Kidney glomerular epithelial cell (primary cell): ENCODE measurements around the gene EGLN3.
"Not testable (repeated sequence)": the region's sequence is repeated elsewhere in the genome, so short reads cannot be mapped to it uniquely, and the experiment has no call there.

Experiments used
- DNase-seq: peaks from one replicate; lab custom pipeline; 2025; lab: John Stamatoyannopoulos, UW

EGLN3 gene

GRCh38 chr14:33950320-33951182 lies at the start of gene EGLN3:
TSS of gene EGLN3 (minus strand) at chr14:33951074. CDS start at chr14:33950752, 322 bp downstream.
- peak; percentile 52 for DNase-seq

- DNase-seq = no peak
Observed at GRCh38 chr14:34000396-34000795, 49.5 kb upstream of the EGLN3 start.

GRCh38 chr14:33999771-34000291 lies 49.0 kb upstream of the EGLN3 start:
- no peak for DNase-seq

GRCh38 chr14:33997611-33998010 lies 46.7 kb upstream of the EGLN3 start:
- DNase-seq = no peak

- no peak for DNase-seq
Observed at GRCh38 chr14:33996462-33996861, 45.6 kb upstream of the EGLN3 start.

- no peak for DNase-seq
Observed at GRCh38 chr14:33993246-33993645, 42.4 kb upstream of the EGLN3 start.

GRCh38 chr14:33992274-33993007 lies 41.6 kb upstream of the EGLN3 start:
- DNase-seq = no peak

DNA sequence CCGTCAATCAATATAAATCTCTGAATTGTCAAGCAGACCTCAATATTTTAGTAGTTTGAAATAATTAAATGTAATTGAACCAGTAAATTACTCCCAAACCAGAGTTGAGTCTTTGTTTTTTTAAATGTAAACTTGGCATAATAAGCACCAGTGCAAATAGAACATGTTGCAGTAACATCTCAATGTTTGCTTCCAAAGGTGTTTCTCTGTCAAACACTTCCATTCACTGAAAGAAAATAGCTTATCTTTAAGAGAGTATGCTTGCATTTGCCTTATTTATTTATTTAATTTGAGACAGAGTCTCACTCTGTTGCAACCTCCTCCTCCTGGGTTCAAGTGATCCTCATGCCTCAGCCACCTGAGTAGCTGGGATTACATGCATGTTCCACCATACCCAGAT lies 39.9 kb upstream of the EGLN3 start:
- no peak for DNase-seq

DNA sequence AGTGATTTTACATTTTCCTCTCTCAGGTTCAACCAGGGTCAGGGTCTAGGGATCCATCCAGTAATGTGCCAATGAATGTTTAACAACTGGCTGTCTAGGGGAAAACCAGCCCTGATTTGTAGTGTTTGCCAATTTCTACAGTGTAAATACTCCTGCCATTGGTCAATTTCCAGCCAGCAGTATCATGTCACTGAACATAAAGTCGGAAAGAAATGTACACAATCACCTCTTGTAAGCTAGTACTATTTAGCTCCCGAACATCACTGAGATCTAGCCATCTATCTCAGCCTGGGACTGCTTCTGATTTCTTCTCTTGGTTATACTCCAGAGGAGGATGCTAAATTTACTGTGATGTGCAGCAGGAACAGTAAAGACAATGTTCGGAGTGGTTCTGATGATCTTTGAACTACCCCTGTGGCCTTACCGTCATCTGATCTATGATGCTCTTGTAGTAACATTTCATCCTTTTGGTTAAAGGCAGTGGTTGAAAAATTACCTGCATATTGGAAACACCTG lies 36.7 kb upstream of the EGLN3 start:
- DNase-seq = no peak

DNA sequence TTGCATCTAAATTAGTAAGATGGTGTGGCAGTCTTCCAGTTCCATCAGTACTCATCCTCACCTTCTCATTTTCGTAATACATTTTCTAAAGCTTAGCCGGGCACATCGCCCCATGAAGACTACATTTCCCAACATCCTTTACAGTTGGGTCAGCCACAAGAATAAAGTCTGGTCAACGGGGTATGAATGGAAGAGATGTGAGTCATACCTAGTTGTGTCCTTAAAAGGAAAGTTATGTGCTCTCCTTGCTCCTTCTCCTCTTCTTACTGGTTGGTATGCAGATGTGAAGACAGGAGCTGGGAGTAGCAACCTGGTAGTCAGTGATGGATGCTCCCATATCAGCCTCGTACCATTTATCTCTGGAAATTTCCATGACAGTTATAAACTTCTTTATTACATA lies 35.9 kb upstream of the EGLN3 start:
- DNase-seq = peak; percentile 93

DNA sequence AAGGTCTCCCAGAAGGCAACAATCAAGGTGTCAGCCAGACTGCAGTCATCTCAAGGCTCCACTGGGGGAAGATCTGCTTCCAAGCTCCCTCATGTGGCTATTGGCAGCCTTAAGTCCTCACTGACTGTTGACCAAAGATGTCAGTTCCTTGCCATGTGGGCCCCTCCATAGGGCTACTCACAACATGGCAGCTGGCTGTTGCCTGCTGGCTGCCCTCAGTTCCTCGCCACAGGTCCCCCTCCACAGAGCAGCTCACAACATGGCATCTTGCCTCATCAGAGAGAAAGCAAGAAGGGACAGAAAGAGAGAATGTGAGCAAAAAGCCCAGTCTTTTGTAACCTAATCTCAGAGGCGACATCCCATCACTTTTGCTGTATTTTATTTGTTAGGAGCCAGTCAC lies 34.4 kb upstream of the EGLN3 start:
- DNase-seq = no peak

- no peak for DNase-seq
Observed at GRCh38 chr14:33979613-33980276, 28.9 kb upstream of the EGLN3 start.

- DNase-seq = no peak
Observed at GRCh38 chr14:33978892-33979612, 28.2 kb upstream of the EGLN3 start.

DNA sequence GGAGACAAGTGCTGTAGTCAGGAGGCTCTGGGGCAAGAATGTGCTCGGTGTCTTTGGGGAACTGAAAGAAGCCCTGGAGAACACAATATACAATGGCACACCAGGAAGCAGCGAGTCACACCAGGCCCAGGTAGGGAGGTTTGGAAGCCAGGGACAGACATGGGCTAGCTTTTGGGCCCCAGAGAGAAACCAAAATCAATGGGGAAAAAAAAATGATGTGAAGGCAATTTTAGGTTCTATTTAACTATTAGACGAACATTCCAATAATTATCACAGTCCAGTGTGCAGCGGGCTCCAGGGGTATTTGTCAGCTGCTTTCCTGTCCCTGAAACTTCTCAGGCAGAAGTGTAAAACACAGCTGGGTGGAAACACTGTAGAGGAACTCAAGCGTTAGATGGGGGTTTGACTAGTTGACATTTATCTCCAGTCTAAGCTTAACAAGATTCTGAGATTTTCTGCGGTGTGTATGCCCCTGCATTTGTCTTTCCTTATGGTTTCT lies 21.8 kb upstream of the EGLN3 start:
- DNase-seq = no peak

DNA sequence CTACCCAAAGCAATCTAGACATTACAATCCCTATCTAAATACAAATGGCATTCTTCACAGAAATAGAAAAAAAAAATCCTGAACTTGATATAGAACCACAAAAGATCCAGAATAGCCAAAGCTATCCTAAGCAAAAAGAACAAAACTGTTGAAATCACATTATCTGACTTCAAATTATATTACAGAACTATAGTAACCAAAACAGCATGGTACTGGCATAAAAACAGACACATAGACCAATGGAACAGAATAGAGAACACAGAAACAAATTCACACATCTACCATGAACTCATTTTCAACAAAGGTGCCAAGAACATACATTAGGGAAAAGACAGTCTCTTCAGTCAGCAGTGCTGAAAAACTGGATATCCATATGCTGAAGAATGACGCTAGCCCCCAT lies 19.0 kb upstream of the EGLN3 start:
- not testable (repeated sequence) for DNase-seq

DNA sequence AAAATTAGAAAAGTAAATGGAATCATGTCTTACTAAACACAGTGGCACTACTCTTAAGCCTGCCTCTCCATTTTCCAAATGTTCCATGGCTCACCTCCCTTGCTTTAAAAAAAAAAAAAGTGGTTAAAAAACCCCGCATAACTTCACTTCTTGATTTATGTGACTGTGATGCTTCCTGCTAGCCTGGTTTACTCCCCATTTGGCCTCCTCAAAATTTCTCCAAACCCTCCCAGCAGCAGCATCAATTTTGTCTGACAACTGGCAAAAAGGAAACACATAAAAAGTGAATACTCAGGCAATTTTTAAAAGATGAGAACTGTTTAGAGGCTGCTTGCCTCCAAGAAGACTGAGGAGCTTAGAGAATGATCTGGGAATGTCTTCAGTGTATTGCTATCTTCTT lies 17.8 kb upstream of the EGLN3 start:
- DNase-seq = no peak

- no peak for DNase-seq
Observed at GRCh38 chr14:33967138-33967537, 16.3 kb upstream of the EGLN3 start.

- DNase-seq = no peak
Observed at GRCh38 chr14:33966276-33966675, 15.4 kb upstream of the EGLN3 start.

DNA sequence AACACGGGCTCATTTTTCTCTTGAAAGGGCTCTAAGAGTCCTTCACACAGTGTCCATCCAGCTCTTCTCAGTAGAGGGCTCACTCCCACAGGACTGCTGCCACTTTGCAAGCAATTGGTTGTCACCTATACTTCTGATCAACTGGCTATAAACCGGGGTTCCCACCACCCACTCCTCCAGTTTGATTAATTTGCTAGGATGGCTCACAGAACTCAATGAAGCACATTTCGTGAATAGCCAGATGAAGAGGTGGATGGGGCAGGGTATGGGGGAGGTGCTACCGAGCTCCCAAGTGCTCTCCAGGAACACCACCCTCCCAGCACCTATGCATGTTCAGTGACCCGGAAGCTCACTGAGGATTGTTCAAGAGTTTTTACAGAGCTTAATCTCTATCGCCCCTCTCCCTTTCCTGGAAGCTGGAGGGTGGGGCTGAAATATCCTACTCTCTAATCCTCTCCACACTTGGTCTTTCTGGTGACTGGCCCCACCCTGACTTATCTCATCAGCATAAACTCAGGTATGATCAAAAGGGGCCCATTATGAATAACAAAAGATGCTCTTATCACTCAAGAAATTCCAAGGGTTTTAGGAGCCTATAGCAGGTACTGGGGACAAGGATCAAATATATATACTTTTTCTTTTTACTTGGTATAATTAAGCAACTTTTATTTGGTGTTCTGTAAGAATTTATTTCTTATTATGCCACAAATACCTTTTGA lies 13.9 kb upstream of the EGLN3 start:
- DNase-seq = no peak

- DNase-seq = no peak
Observed at GRCh38 chr14:33963892-33964291, 13.0 kb upstream of the EGLN3 start.

- DNase-seq = not testable (repeated sequence)
Observed at GRCh38 chr14:33962466-33962865, 11.6 kb upstream of the EGLN3 start.
